Kidney capillary endothelial cell (primary cell): ENCODE results near the gene CPNE5.
A peak's percentile ranks its signal among the peaks of the same experiment; 100 is the strongest.

Source experiments
- DNase-seq: peaks from one replicate; pipeline ENCODE4 v3.0.0-alpha.2; 2018; ENCODE audit warnings: low spot score

The CPNE5 gene

GRCh38 chr6:36743538-36744303 lies 95.5 kb downstream of the CPNE5 start:
- no peak for DNase-seq

- no peak for DNase-seq
Observed at GRCh38 chr6:36743032-36743431, 96.2 kb downstream of the CPNE5 start.

- DNase-seq: no peak
Observed at GRCh38 chr6:36742146-36742545, 97.1 kb downstream of the CPNE5 start.

- DNase-seq: no peak
Observed at GRCh38 chr6:36740818-36741179, 98.4 kb downstream of the CPNE5 start.

GRCh38 chr6:36739947-36740817 lies 99.1 kb downstream of the CPNE5 start:
- DNase-seq: peak; percentile 61

DNA sequence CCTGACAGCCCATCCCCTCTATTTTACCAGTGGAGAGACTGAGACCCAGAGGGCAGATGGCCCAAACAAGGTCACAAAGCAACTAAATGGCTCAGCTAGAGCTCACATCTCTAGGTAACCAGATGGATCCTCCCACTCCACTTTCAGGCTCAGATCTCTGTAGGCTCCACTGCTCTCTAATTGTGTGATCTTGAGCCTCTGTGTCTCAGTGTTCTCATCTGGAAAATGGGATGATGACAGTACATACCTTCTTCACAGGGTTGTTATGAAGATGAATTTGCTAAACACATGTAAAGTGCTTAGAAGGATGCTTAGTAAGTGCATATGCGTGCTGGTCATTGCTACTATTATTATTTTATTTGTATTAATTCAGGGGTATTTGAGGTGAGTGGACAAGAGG lies 101.1 kb downstream of the CPNE5 start:
- DNase-seq: no peak

DNA sequence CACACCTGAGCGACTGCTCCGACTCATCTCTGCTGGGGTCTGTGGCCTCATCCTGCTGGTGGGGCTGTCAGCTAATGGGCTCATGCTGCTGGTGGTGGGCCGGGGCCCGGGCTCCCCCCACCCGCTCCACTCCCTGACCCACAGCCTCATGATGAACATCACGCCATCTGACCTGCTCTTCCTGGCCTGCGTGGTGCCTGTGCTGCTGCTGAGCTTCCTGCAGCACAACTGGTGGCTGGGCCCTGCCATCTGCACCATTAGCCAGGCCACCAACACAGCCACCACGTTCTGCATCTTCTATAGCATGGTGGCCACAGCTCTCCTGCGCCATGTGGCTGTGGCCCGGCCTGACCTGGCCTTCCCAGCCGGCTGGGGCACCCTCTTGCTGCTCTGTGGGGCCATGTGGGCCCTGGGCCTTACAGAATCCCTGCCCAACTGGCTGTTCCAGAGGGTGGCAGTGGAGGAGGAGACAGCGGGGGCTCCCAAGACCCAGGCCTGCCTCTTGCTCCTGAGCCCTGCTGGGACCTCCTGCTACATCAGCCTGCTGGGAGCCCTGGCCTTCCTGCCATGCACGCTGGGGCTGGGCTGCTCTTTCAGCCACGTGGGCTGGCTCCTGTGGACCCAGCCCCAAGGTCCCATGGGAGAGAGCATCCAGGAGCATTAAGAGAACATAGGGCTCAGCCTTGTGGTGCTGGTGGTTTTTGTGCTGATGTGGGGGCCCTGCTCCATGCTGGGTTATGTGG lies 102.0 kb downstream of the CPNE5 start:
- DNase-seq: no peak

DNA sequence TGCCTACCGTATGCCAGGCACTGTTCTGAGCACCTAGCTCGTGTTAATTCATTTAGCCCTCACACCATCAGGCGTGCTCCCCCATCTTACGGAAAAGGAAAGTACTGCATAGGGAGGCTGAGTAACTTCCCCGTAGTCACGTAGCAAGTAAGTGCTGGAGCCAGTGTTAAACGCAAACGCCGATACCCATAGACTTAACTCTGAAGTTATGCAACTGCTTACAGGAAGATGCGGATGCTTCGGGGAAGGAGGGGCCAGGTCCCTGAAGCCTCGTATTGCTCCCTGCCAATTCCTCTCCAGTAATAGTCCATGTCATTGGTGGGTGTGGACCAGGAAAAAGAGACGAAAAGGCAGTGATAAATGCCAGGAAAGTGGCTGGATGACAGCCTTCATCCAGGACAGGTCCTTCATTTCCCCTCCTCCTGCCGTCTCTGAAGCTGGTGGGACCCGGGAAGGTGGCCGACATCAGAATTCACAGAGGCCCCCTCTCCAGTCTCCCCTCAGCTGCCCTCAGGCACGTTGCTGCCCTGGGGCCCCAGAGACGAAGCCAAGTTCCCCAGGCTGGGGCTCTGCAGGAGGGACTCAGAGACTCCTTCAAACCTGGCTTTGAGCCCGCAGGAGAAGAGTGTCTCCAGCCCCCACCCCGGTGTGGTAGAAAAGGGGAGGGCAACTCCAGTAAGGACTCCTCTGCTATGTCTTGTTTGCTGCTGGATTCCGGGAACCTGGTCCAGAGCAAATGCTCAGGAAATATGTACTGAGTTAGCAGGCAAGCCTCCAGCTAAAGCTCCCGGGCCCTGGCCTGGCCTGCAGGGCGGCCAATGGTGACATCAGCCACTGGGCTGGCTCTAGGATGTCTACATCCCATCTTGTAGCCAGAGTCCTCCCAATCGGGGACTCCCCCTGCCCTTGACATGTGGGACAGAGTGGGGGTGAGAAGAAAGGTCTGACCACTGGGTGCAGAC lies 103.9 kb downstream of the CPNE5 start:
- peak; percentile 63 for DNase-seq

GRCh38 chr6:36734486-36735060 lies 104.7 kb downstream of the CPNE5 start:
- DNase-seq: no peak

- no peak for DNase-seq
Observed at GRCh38 chr6:36733300-36733699, 105.9 kb downstream of the CPNE5 start.

DNA sequence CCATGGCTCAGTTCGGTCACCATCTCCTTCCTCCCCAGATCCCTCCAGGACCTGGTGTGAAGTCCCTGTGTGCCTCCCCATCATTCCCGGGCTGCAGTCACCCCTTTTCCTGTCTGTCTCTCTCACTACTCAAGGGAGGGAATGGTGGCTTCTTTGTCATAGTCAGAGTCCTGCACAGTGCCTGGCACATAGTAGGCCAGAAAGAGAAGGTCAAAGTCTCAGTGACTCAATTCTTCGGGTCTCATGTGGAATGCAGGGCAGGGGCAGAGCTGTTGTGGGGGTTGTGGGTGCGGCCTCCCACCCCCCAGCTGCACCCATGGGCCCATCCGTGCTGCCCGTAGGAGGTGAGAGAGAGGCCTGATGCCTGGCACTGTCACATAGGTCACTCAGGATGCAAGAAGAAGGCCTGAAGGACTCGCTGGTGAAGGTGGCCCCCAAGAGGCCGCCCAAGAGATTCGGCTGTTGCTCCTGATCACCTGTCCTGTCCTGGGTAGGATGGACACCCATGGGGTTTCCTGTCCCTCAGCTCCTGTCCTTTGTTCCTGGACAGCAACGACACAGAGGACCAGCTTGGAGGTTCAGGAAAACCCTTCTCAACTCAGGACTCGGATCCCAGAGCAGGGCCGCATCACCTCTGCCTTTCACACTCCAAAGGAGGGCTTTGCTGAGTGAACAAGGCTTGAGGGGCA lies 107.5 kb downstream of the CPNE5 start:
- no peak for DNase-seq

GRCh38 chr6:36730424-36731380 lies 108.5 kb downstream of the CPNE5 start:
- no peak for DNase-seq

DNA sequence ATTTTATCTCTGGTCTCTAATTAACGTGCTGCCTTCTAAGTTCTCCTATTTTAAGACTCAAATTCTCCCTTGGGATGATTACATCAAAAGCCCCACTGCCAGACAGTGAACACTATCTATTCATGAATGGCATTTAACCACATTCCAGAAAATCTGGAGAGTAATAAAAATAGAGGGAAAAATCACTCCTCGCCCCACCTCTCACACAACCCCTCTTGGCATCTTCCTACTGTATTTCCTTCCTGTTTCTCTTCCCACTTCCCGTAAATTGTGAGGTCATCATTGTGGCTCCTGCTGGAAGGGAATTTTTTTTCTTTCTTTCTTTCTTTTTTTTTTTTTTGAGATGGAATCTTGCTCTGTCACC lies 110.1 kb downstream of the CPNE5 start:
- no peak for DNase-seq

DNA sequence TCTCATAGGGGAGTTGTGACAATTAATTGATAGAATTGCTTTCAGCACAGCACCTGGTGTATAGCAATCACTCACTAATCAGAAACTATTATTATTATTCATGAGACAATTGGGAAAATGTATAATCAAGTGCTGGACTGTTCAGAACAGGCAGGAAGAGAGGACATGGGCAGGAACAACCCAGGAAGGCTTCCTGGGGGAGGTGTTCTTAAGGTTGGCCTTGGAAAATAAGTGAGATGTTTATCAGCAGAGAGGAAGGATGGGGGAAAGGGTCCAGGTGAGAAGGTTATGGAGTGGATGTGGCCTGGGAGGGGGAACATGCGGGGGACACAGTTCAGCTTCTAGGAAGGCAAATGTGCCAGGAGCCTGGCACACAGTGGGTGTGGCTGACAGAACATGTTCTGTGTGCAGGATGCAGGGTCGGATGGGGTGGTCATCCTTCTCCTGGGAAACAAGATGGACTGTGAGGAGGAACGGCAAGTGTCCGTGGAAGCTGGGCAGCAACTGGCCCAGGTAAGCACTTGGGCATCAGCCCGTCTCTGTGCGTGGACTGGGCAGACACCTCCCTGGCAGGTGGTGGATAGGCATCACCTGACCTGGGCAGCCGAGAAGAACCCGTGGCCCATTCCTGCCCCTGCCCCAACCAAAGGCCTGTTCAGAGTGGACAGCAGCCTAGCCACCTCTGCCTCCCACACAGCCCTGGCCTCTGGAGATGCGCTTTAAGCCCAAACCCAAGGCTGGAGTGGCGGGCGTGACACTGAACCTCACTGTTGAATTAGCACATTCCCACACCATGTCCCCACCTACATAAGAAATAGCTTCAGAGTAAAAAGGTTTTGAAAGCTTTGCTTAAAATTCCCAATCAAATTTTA lies 110.7 kb downstream of the CPNE5 start:
- no peak for DNase-seq

- DNase-seq: no peak
Observed at GRCh38 chr6:36727505-36728021, 111.7 kb downstream of the CPNE5 start.

DNA sequence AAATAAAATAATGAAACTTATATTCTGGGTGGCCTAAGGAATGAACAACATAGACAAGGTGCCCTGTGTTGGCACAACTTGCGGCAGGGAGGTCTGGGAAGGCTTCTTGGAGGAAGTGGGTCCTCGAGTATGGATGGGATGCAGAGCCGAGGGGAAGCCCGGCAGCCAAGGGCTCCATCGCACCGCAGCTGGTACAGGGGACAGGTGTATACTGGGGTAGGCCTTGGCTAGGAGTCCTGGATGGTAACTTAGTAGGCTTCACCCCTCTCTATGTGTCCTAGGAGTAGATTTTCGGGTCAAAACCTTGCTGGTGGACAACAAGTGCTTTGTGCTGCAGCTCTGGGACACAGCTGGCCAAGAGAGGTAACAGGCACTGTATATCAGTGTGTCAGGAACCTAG lies 113.7 kb downstream of the CPNE5 start:
- DNase-seq: no peak

- DNase-seq: peak; percentile 40
Observed at GRCh38 chr6:36724514-36725390, 114.5 kb downstream of the CPNE5 start.
